H1 (cell line): Measurements from ENCODE around the gene NEK10. TPM values are rescaled to one million over a fixed set of nuclear protein-coding genes. Genes with fewer than 3 reads are reported as not detected.

Source experiments
- CTCF ChIA-PET: fragments of 300-600 bp; sonication (Branson Sonifier 250); formaldehyde crosslinking; loops from one replicate; lab custom pipeline; 2021; ENCODE audit not compliant: partially characterized antibody; lab: Charles Lee
- POLR2A ChIA-PET: fragments of 300-600 bp; sonication (Branson Sonifier 250); formaldehyde crosslinking; loops from one replicate; lab custom pipeline; 2021; ENCODE audit warnings: inconsistent platforms; ENCODE audit not compliant: partially characterized antibody; lab: Charles Lee
- DNase-seq, 2 experiments: peaks; one replicate each; pipeline versions ENCODE4 v3.0.0 to v3.0.0-alpha.2; 2010 to 2022; ENCODE audit warnings: low spot score in 2 of 2, low read depth in 1 of 2, mixed read lengths in 1 of 2
- FAIRE-seq: peaks from 2 replicates; lab custom pipeline; 2011; peaks lifted over from hg19 to GRCh38; lab: Jason Lieb, UNC
- H2AFZ ChIP-seq: 2 replicates; pipeline ENCODE4 v1.8.1; 2012; ENCODE audit warnings: low read length, inconsistent platforms
- H2AK5ac ChIP-seq: 2 replicates; pipeline ENCODE4 v1.6.1; 2013; ENCODE audit warnings: low read depth, low read length
- H2BK120ac ChIP-seq: replicated peaks from 2 replicates; pipeline ENCODE3; 2013; ENCODE audit warnings: low read depth, low read length, inconsistent platforms
- H2BK12ac ChIP-seq: 2 replicates; pipeline ENCODE4 v1.6.1; 2013; ENCODE audit warnings: low read depth, low read length
- H2BK15ac ChIP-seq: 2 replicates; pipeline ENCODE4 v1.6.1; 2013; ENCODE audit warnings: low read length
- H2BK20ac ChIP-seq: 2 replicates; pipeline ENCODE4 v1.6.1; 2013; ENCODE audit warnings: low read length
- H2BK5ac ChIP-seq: 2 replicates; pipeline ENCODE4 v1.6.1; 2013; ENCODE audit warnings: low read depth, low read length
- H3K14ac ChIP-seq: 2 replicates; pipeline ENCODE4 v1.6.1; 2013; ENCODE audit warnings: inconsistent platforms; ENCODE audit not compliant: insufficient read length
- H3K18ac ChIP-seq: 2 replicates; pipeline ENCODE4 v1.6.1; 2013; ENCODE audit warnings: low read length; ENCODE audit errors: extremely low read depth
- H3K23ac ChIP-seq: 2 replicates; pipeline ENCODE4 v1.6.1; 2013; ENCODE audit warnings: inconsistent platforms; ENCODE audit not compliant: insufficient read length
- H3K23me2 ChIP-seq: 2 replicates; pipeline ENCODE4 v1.6.1; 2013; ENCODE audit warnings: low read depth, low read length
- H3K27ac ChIP-seq: 2 replicates; pipeline ENCODE4 v1.6.1; 2011; ENCODE audit warnings: low read depth, low read length, inconsistent platforms
- H3K27me3 ChIP-seq, 4 experiments: replicated peaks in 1 of 4; 1 replicate in 1 of 4; 2 replicates in 3 of 4; pipeline versions ENCODE4 v1.6.1 to v1.8.1; 2011 to 2013; ENCODE audit warnings: low read length in 3 of 4, mild to moderate bottlenecking in 3 of 4, inconsistent platforms in 2 of 4, mixed read lengths in 2 of 4, moderate library complexity in 1 of 4; ENCODE audit not compliant: control insufficient read depth in 3 of 4, insufficient read depth in 3 of 4; ENCODE audit errors: extremely low read depth in 1 of 4
- H3K36me3 ChIP-seq, 4 experiments: 2 replicates each; pipeline versions ENCODE4 v1.6.1 to v1.8.1; 2011 to 2013; ENCODE audit warnings: mild to moderate bottlenecking in 4 of 4, low read length in 3 of 4, moderate library complexity in 2 of 4, control low read depth in 1 of 4, inconsistent platforms in 1 of 4; ENCODE audit not compliant: insufficient read depth in 4 of 4, control insufficient read depth in 2 of 4
- H3K4ac ChIP-seq: replicated peaks from 2 replicates; pipeline ENCODE3; 2013; ENCODE audit warnings: low read length, low read depth, mixed read lengths, inconsistent platforms; ENCODE audit not compliant: insufficient read length
- H3K4me1 ChIP-seq, 4 experiments: replicated peaks in 1 of 4; 1 replicate in 1 of 4; 2 replicates in 3 of 4; pipeline versions ENCODE4 v1.6.1 to v1.8.1; 2011 to 2013; ENCODE audit warnings: low read length in 3 of 4, inconsistent platforms in 2 of 4, mixed read lengths in 1 of 4; ENCODE audit not compliant: insufficient read depth in 4 of 4, control insufficient read depth in 3 of 4
- H3K4me2 ChIP-seq, 2 experiments: 2 replicates each; pipeline versions ENCODE4 v1.6.1 to v1.8.1; 2011 to 2013; ENCODE audit warnings: low read depth in 2 of 2, low read length in 2 of 2, control low read depth in 1 of 2, inconsistent platforms in 1 of 2, mild to moderate bottlenecking in 1 of 2; ENCODE audit not compliant: insufficient read depth in 1 of 2
- H3K4me3 ChIP-seq, 4 experiments: fragments of 200-600, 300-600 bp in 1 of 4; sonication (generic), shearing (Covaris generic), sonication (Bioruptor Twin) in 1 of 4; 2 replicates each; pipeline versions ENCODE4 v1.5.1 to v1.8.1; 2011 to 2016; ENCODE audit warnings: low read length in 4 of 4, low read depth in 3 of 4, control low read depth in 2 of 4, inconsistent platforms in 2 of 4, mild to moderate bottlenecking in 2 of 4, mixed read lengths in 1 of 4, moderate library complexity in 1 of 4; ENCODE audit not compliant: insufficient read depth in 2 of 4; ENCODE audit errors: extremely low read depth in 1 of 4
- H3K56ac ChIP-seq: replicated peaks from 2 replicates; pipeline ENCODE3; 2013; ENCODE audit warnings: low read depth, mild to moderate bottlenecking, mixed read lengths, low read length, inconsistent platforms; ENCODE audit not compliant: insufficient read length
- H3K79me1 ChIP-seq: 2 replicates; pipeline ENCODE4 v1.6.1; 2013; ENCODE audit warnings: low read depth, low read length, control low read depth
- H3K79me2 ChIP-seq, 2 experiments: 2 replicates each; pipeline versions ENCODE4 v1.6.1 to v1.8.1; 2012 to 2013; ENCODE audit warnings: low read length in 2 of 2, mild to moderate bottlenecking in 2 of 2, inconsistent platforms in 1 of 2; ENCODE audit not compliant: insufficient read depth in 2 of 2, control insufficient read depth in 1 of 2
- H3K9ac ChIP-seq, 4 experiments: replicated peaks in 1 of 4; 1 replicate in 1 of 4; 2 replicates in 3 of 4; pipeline versions ENCODE4 v1.6.1 to v1.8.1; 2011 to 2013; ENCODE audit warnings: low read depth in 3 of 4, low read length in 3 of 4, control low read depth in 2 of 4, mild to moderate bottlenecking in 2 of 4, moderate library complexity in 2 of 4, inconsistent platforms in 1 of 4; ENCODE audit errors: extremely low read depth in 1 of 4
- H3K9me3 ChIP-seq, 2 experiments: 2 replicates each; pipeline versions ENCODE4 v1.6.1 to v1.8.1; 2012 to 2013; ENCODE audit warnings: mild to moderate bottlenecking in 2 of 2, moderate library complexity in 2 of 2, control low read depth in 1 of 2, inconsistent platforms in 1 of 2, low read depth in 1 of 2, low read length in 1 of 2, mixed read lengths in 1 of 2; ENCODE audit not compliant: insufficient read depth in 2 of 2
- H4K20me1 ChIP-seq, 2 experiments: replicated peaks in 1 of 2; 2 replicates each; pipeline versions ENCODE3 to v1.8.1; 2011 to 2013; ENCODE audit warnings: inconsistent platforms in 2 of 2, low read length in 2 of 2, mild to moderate bottlenecking in 1 of 2; ENCODE audit not compliant: insufficient read depth in 2 of 2, control insufficient read depth in 1 of 2
- H4K5ac ChIP-seq: 2 replicates; pipeline ENCODE4 v1.6.1; 2013; ENCODE audit warnings: low read length, low read depth, mixed read lengths, inconsistent platforms; ENCODE audit not compliant: insufficient read length
- H4K8ac ChIP-seq: 2 replicates; pipeline ENCODE4 v1.8.0; 2013; ENCODE audit warnings: mild to moderate bottlenecking, moderate library complexity, low read length, inconsistent platforms; ENCODE audit not compliant: insufficient read depth; ENCODE audit errors: extremely low read depth
- H4K91ac ChIP-seq: replicated peaks from 2 replicates; pipeline ENCODE3; 2013; ENCODE audit warnings: low read length, mixed read lengths, inconsistent platforms; ENCODE audit not compliant: insufficient read length
- ATF3 ChIP-seq: IDR thresholded peaks from 2 replicates; pipeline ENCODE4 v1.6.1; 2011; ENCODE audit warnings: low read depth, mild to moderate bottlenecking, low read length; ENCODE audit not compliant: insufficient read depth
- E2F6 ChIP-seq: IDR thresholded peaks from 2 replicates; pipeline ENCODE4 v1.6.1; 2012; ENCODE audit warnings: inconsistent platforms
- RFX5 ChIP-seq: IDR thresholded peaks from 2 replicates; pipeline ENCODE4 v1.6.1; 2011; ENCODE audit warnings: low read depth, low read length, improper control_type of control experiment, borderline replicate concordance
- SIRT6 ChIP-seq: IDR thresholded peaks from one replicate; pipeline ENCODE4 v1.7.1; 2012; ENCODE audit warnings: low read length, inconsistent platforms
- SP2 ChIP-seq: IDR thresholded peaks from 2 replicates; pipeline ENCODE4 v1.6.1; 2012; ENCODE audit warnings: mild to moderate bottlenecking, low read length, inconsistent platforms
- WGBS, 2 experiments: shearing (Covaris generic) in 1 of 2; methylation state at CpG; one replicate each; pipeline versions ENCODE4 v1.1.6 to v1.1.7; 2013 to 2015; ENCODE audit warnings: low lambda C conversion rate in 2 of 2, mixed read lengths in 2 of 2, inconsistent platforms in 1 of 2, low coverage in 1 of 2, missing lambda C conversion rate in 1 of 2; ENCODE audit not compliant: insufficient replicate concordance in 2 of 2, insufficient coverage in 1 of 2, insufficient read length in 1 of 2; ENCODE audit errors: extremely low coverage in 1 of 2, missing lambda C conversion rate in 1 of 2; 5-methylcytosine and 5-hydroxymethylcytosine counted together
- polyA plus RNA-seq, 7 experiments: library from polyadenylated mRNA; depleted of rRNA in 3 of 7; stranded (reverse) in 5 of 7; unstranded in 2 of 7; fragments of >200 nt in 5 of 7; fragments of 200-250 nt in 2 of 7; gene quantifications; 1 replicate in 5 of 7; 2 replicates in 1 of 7; 4 replicates in 1 of 7; pipeline versions ENCODE4 v1.2.1 to v1.2.3, GENCODE V29; 2011 to 2013; ENCODE audit warnings: missing spikeins in 2 of 7, mixed read lengths in 2 of 7
- total RNA-seq: library from RNA; stranded (reverse); fragmentation: NEBNext Ultra II Directional; extraction: Animal tissue kit (Norgen Biotek cat#: 25700); gene quantifications from 2 replicates; pipeline ENCODE4 v1.2.1, GENCODE V29; 2021

The NEK10 gene
- total and polyA plus RNA-seq, 2 of the 8 experiments (the other 6 are each of a cell fraction or from before 2014, with no cell fraction given), result 0.18 to 0.50 TPM

DNA sequence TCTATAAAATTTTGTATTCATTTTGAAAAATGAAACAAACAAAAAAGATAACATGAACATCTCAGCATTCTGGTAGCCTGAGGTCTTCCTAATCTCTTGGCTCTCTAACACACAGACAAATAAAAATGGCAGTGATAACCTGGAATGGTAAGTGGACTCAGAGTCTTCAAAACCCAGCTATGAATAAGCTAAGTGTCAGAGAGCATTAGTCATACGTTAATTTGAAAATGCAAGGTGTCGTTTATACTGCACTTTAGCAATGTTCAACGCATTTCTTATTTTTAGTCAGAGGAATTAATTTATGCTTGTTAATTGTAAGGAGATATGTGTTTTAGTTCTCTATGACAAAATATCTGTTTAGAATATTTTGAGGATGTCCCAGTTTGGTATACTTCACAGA lies 294.3 kb downstream of the NEK10 start:
- H3K36me3 ChIP-seq, result no peaks in the 10 kb centered on the region
- no peak overlapping the region for H2BK20ac ChIP-seq
- H3K18ac ChIP-seq, result no peak overlapping the region
- no peak overlapping the region for H3K23ac ChIP-seq
- no peak overlapping the region for H3K4me3 ChIP-seq
- ChIA-PET CTCF (interaction anchor here (1.5 kb wide), 1 partner anchor 31 kb away, joined by 4 read pairs; no protein-coding TSS in a partner anchor), POLR2A (no interaction called here)
- no peak overlapping the region for H3K27ac ChIP-seq
- H3K56ac ChIP-seq, result no peak overlapping the region
- no peaks in the 10 kb centered on the region for H3K23me2 ChIP-seq
- H3K9me3 ChIP-seq, result no peaks in the 10 kb centered on the region; a peak in 1 of 4 replicates
- no peak for DNase-seq
- H4K8ac ChIP-seq, result no peak overlapping the region
- no peaks in the 10 kb centered on the region for H3K79me1 ChIP-seq
- no peak for TF ChIP-seq ATF3
- no peak for TF ChIP-seq E2F6
- no peak for TF ChIP-seq SP2
- TF ChIP-seq RFX5, result no peak
- no peak for TF ChIP-seq SIRT6
- no peak overlapping the region for H4K5ac ChIP-seq
- H3K14ac ChIP-seq, result no peak overlapping the region
- no peak overlapping the region for H4K91ac ChIP-seq
- no peaks in the 10 kb centered on the region for H4K20me1 ChIP-seq
- peaks cover 0 to 12% (median 8%) of the 10 kb centered on the region in 4 experiments; a peak in 3 of 7 replicates for H3K4me1 ChIP-seq
- no peak overlapping the region for H2BK120ac ChIP-seq
- no peak overlapping the region for H2BK5ac ChIP-seq
- H3K4ac ChIP-seq, result no peak overlapping the region
- H3K9ac ChIP-seq, result no peak overlapping the region
- H2BK15ac ChIP-seq, result no peak overlapping the region
- H2BK12ac ChIP-seq, result no peak overlapping the region
- H3K27me3 ChIP-seq, result no peaks in the 10 kb centered on the region
- FAIRE-seq, result no peak
- H3K4me2 ChIP-seq, result no peak overlapping the region
- no peaks in the 10 kb centered on the region for H3K79me2 ChIP-seq
- H2AK5ac ChIP-seq, result no peak overlapping the region
- WGBS, 2 experiments, result 90% methylated on average over 3 of the region's 3 CpGs; no CpG with 5 or more reads in 1 of the 2 experiments
- H2AFZ ChIP-seq, result no peak overlapping the region
